Putamen (tissue), 1 donor: Measurements from ENCODE around the gene HOXB3.

Source experiments
- DNase-seq: peaks from one replicate; pipeline ENCODE4 v3.0.0-alpha.2; 2016; ENCODE audit warnings: low spot score

HOXB3 gene

DNA sequence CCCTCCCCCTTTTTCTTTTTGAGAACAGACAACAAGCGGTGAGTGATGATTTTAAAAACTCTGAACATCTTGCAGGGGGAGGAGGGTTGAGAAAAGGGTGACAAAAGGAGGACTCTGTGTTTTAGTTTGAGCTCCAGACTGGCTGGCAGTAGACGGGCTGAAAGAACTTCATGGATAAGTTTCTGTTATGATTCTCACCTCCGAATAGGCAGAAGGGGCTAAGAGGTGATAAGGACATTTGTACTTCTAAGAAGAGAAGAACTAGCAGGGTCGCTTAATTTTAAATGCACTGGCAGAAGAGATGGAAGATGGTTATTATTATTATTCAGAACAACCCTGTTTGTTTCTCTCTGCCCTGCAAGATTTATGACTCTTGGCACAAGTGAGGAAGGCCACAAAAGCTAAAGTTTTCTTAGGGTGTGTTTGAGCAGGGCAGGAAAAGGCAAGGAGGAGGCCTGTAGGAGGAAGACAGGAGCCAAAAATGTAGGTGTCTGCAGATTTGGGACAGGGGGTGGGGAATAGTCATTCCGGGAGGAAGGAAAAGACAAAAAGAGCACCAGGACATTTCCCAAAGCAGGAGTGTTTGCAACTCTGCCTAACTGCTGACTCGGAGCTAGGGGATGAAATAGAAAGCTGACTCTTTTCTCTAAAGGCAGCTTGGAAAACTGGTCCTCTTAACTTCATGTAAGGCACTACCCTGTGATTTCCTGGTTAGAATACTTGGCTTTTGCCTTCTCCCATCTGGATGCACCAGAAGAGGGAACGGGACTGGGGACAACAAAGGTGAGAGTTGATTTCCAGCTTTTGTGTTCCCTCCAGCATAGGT is 33.3 kb downstream of the HOXB3 start:
- no peak for DNase-seq

DNA sequence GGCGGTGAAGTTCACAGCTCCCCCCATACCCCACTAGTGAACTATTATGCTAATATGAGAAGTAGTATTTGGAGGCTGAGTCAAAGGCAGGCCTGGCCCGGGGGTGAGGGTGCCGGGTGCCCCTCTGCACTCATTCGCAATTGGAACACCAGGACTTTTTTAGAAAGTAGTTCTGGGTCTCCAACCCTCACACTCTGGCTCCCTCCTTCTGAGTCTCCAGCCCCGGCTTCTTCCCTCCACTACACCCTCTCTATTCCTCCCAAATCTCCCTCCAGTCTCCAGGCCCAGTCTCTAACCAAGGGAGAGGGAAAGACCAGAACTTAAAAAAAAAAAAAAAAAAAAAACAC is 33.8 kb downstream of the HOXB3 start:
- DNase-seq: no peak

DNA sequence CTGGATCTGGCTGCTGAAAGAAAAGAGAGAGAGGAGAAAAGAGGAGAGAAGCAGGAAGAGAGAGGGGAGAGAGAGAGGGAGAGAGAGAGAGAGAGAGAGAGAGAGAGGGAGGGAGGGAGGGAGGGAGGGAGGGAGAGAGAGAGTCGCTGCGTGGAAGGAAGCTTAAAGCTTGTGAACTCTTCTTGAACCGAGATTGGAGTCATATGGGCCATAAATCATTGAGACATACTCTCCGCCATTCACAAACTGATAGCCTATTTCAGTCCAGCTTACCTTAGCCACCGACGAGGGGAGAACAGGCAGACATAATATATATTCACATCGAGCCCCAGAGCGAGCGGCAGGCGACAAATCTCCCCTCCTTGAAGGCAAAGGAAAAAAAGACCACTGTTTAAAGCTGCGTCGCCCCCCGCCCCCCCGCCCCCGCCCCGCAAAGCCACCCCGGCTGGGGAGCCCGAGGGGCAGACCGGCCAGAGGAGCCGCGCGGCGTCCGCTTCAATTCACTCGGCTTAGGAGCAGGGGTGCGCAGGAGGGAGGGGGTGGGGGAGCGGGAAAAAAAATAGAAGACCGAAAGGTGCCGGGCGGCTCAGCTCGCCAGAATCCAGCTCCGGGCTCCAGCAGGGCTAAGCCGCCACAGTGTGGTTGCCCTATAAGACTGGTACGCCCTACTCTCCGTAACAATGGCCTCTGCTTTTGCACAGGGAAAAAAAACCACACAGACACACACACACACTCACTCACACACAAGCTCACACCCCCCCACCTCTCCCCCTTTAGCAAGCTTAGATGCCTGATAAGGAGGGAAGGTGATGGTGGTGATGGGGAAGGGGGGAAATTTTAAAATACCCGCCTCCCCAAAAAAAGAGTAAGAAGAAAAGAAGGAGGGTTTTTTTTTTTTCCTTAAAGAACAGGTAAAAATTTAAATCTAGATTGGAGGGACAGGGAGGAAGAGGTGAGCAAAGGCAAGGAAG is 34.5 kb downstream of the HOXB3 start:
- no peak for DNase-seq

DNA sequence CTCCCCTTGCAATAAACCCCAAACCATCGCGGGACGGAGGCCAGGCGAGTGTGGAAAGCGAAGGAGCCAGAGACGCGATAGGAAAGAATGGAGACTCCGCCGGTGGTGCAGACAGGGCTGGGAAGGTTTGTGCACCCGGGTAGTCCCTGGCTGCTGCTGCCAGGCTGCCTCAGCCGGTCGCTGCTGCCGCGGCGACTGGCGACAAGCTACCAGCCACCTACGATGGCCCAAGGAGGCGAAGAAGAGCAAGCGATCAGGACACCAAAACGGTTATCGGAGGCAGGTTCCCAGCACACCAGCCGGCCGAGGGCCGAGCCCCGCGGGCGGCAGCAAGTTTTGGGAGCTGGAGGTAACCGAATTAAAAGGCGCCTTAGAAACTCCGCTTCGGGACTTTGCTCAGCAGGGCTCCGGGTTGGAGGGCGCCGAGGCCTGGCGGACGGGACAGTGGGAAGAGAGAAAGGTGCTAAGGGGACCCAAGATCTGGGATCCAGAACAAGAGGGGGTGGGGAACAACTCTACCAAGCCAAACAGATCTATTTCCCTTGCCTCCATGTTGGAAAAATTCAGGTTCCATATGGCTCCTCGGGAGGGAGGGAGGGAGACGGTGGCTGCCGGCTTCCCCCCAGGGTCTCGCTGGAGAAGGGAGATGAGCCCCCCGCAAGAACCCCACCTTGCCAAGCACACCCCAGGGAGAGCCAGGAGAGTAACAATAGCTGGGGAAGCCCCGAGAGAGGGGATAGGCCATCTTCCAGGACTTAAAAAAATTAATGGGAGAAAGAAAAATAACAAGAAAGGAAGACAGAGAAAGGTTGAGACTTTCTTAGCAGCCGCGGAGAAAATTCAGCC is 35.4 kb downstream of the HOXB3 start:
- DNase-seq: no peak

DNA sequence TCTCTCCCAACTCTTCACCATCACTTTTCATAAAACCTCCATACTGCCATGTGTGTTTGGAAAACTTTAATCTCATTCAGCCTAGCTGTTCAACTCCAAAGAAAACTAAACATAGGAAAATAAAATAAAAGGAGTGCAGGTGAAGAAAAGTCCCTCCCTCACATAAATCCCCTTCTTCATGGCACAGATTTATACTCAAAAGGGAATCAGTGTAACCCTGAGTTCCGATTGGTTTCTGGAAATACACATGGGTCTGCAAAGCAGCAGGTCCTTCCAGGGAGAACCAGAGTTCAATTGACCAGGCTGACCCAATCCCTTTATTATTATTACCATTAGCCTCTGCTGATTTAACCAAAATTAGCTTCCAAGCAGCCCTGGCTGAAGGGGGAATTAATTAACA is 36.2 kb downstream of the HOXB3 start:
- no peak for DNase-seq

DNA sequence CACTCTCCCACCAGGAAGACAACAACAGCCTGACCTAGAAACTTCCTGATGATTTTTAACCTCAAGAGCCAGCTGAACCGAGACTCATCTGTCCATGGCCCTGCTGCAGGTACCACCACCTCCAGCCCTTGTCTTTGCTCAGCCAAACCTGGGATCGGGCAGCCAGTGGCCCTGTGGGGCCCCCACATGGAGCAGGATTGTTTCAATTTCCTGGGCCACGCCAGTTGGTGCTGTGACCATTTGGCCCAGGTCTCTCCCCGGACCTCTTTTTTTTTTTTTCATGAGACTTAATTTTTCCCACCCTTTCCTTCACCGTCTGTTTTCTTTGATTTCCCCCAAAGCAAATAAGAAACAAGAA is 36.9 kb downstream of the HOXB3 start:
- DNase-seq: no peak

DNA sequence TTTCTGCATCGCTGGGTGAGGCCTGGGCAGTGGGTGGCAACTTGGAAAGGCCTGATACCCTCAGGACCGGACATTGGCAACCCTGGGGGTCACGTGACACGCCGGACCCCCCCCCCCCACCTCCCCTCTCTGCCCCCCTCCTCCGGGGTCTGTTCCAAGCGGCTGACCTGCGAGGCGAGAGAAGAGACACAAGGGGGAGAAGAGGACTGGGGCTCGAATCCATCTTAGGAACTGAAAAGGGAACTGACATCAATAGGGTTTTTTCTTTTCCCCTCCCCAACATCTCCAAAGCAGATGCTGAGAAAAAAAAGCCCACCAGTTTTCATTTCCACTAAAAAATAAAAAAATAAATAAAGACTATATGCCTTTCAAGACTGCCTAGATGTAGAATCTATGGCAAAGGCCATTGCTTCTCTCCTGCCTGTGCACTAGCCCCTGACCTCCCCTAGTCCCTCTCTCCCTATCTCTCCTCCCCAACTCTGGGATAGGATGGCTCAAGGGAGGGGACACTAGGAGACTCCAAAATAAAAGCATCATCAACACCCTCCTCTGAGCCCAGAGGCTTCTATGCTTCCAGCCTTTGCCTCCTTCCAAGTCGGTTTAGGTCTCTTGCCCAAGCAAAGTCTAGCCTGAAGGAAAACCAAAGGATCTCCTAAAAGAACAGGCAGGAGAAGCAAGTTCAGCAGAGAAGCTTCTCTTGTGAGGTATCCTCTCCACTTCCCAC is 37.4 kb downstream of the HOXB3 start:
- DNase-seq: no peak

DNA sequence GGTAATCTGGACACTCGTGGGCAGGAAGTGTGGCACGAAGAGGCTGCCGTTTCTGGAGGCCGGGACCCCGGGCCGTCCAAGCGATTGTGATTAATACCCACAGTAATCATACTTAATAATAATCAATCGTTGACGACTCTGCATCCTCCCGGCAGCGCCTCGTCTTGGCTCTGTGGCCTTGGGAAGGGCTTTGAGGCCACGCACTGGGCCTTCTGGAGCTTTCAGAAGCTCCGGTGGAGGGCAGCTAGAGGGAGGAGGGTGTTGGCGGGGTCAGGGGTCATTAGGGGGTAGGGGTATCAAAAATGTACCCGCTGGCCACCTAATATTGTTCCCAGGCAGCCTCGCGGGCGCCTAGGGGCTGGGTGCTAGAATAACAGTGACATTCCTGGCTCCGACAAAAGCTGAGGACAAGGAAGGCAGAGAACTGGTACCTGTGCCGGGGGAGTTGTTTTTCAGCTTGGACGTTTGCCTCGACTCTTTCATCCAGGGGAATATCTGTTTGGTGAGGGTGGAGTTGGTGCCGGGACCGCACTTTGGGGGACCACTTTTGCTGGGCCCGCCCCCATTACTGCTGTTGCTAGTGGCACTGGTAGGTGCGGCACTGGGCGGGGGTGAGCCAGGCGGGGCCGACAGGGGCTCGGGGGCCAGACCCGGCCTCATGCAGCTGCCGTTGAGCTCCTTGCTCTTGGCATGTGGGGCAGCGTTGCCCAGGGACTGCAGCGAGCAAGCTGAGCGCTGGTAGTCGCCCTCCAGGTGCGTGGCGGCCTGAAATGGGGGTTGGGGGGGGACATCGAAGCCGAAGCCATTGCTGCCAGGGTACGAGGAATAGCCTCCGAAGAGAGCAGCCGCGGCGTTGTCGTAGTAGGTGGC is 38.2 kb downstream of the HOXB3 start:
- DNase-seq: no peak

DNA sequence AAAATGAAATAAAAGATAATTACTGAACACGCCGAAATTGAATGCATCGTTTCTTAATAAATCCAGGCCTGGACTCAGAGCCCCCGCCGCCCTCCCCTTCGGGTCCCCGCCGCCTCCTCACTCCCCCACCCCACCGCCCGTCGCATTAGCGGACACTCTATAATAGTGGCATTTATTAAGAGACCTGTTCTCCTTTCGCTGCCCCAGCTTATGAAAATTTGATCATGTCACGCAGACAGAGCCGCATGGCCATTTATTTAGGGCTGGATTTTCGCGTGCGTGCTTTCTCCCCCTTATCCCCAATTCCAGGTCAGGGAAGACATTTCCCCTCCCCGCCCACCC is 38.9 kb downstream of the HOXB3 start:
- DNase-seq: no peak

DNA sequence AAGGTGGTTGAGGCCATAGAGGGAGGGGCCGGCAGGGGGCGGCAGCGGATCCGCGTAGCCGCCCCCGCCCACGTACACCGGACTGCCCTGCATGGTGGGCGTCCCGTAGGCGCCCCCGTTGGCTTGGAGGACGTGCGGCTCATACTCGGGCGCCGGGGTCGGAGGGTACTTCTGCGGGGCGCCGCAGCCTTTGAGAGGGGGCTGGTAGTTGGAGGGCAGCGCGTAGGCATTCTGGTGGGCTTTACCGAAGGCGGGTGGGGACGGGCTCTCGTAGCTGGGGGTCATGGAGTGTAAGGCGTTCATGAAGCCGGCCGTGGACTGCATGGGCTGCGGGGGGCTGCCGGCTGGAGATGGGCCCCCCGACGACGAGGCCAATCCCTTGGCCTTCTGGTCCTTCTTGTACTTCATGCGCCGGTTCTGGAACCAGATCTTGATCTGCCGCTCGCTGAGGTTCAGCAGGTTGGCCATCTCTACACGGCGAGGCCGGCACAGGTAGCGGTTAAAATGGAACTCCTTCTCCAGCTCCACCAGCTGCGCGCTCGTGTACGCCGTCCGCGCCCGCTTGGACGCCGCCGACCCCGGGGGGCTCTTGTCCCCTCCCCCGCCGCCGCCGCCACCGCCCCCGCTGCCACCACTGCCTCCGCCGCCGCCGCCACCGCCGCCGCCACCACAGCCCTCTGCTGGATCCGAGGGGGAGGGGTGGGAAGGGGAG is 39.4 kb downstream of the HOXB3 start:
- DNase-seq: no peak

DNA sequence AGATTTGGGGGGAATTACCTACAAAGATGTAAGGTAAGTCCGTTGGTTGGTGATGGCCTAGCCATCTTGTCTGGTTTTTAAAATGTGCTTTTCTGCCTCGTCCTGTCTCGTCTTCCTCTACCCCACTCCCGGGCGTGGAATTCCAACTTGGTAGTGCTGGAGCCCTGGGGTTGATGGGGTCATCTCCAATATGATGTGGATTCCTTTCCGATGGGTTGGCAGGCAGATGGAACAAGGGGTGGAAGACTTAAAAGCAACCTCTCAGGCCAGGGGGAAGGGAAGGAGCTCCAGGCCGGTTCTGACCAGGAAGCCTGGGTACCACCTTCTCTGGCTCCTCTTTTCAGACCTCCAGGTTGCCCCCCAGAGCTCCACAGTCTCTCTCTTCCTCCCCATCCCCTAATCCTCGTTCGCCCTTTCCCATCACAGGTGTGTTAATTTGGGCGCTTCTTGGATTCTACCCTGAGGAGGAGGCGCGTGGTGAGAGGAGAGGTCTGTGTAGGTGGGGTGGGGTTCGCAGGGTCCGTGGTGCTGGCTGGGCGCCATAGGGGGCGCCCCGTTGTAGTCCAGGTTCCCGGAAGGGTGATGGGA is 40.0 kb downstream of the HOXB3 start:
- DNase-seq: no peak

DNA sequence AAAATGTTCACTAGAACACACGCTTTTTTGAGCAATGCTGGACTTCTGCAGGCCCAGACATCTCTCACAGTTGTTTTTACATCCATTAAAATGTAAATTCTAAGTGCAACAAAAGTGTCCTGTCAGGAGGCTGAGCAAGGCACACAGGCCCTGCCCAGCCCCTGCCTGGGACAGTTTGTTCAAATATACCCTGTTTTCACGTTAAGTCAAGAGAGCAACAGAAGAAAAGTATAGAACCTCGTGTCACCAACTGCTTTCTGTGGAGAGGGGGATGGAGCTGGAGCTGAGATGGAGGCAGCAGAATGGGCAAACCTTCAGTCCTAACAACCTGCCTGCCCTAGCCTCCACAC is 40.8 kb downstream of the HOXB3 start:
- no peak for DNase-seq

DNA sequence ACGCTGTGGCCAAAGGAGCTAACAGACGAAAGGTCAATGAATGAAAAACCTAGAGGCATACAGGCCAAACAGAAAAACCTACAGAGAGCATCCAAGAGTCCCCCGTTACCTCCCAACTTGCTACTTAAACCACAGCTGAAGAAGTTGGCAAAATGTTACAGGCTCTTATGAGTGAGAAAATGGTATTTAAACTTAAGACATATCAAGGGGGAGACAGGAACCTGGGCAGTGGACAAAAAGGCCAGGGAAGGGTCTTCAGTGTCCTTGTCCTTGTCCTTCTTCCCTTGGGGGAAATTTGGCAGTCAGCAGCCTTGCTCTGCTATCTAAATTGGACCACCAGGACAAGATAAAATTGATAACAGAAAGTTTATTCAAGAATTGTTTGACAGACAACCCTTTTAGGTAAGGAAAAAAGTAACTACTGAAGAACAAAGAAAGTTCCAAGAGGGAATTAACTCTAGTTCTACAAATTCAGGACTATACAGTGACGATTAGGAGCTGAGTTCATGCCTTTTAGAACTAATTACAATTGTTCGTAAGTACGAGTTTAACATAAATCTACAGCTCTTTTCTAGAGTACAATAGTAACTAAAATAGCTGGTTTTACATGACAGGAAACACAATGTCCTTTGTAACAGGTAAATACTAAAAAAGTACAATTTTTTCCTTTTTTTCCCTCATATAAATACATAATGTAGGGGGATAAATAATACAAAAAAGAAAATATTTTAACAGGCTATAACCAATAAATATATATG is 41.3 kb downstream of the HOXB3 start:
- no peak for DNase-seq

DNA sequence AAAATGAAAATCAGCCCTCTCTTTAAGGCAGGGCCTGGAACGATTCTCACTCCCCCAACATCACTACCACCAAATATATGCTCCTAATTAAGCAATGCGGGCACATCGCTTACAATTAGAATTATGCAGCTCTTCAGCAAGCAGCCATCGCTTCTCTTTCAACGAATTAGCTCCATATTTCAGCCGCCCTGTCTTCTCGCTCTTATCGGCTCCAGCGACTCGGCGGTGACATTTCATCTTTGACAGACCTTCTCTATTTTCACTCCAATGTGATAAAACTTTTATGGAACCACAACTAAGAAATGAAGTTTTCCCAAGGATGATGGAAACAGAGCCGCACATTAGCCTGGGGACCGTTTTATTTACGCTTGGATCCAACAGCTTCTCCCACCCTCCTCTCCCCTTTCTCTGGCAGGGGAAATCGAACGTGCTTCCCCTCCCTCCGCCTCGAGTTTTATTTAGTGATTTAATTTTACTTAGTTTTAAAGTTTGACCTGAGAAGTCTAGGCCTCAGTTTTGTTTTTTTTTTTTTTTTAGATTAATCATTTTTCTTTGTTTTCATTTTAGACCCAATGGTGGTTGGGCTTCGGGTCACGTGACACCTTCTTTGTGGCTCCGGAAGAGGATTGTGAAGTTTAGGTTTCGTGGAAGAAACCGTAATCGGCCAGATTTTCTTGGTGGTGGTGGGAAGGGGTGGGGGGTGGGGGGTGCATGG is 42.1 kb downstream of the HOXB3 start:
- no peak for DNase-seq

DNA sequence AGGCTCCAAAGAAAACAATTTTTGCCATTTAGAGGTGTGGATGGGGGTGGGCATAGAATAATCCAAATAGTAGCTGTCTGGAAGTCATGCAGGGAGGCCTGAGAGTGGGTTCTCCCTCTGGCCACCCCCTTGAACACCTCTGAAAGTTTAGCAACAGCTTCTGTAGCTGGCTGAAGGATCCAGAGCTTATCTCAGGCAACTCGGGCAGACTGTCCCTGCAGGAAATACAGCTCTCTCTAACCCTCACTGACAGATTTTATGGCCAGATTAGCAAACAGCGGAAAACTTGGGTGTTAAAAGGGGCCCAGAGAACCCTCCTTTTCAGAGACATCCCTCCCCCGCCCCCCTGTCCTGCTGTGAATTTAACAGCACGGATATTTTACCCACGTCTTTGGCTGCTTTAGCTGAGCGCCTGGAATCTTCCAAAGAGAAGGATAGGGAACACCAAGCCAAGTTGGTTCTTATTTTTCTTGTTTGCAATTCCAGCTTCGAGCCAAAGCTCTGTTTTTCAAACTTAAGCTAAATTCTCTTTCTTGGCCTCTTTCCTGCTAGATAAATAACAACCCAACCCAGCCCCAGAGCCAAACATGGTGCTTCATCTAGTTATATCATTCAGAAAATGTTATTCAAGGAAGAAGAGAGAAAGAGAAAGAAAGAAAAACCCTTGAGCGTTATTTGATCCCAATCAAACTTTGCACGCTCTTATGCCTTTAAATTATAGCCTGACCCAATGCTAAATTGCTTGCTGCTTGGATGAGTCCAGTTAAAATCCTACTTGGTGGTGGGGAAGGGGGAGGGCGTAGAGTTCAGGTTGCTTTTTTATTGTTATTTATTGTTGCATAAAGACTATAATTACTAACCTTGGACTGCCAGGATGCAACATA is 42.9 kb downstream of the HOXB3 start:
- DNase-seq: no peak

DNA sequence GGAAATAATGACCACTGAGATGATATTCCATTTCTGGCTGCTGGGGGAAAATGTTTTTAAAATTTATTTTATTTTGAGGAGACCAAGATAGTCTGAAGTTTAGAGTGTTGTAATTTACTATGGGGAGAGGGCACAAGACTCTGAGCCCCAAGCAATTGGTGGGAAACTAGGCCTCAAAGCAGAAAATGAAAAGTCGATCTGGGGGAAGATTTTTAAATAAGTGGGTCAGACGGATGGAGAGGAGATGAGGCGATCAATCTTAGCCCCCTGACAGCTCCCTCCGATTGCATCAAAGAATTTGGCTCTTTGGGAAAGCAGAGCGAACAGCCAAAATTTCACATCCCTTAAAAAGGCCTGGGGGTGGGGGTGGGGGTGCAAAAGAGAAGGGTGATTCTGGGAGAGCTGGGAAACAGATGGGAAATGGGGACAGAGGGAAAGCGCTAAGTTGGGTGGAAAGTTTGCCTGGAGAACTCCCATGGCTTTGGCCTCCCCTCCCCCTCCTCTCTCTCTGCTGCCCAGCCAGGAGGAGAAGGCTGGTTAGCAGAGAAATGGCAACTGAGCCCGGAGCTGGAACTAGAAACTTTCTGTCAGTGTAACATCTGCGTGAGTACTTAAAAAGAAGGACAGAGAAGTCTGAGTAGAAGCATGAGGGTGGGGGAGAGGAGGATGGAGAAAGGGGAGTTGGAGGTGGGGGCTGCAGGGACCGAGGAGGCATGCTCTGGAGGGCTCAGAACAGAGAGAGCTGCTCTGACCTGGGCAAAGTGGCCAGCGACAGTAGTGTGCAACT is 43.7 kb downstream of the HOXB3 start:
- DNase-seq: no peak

DNA sequence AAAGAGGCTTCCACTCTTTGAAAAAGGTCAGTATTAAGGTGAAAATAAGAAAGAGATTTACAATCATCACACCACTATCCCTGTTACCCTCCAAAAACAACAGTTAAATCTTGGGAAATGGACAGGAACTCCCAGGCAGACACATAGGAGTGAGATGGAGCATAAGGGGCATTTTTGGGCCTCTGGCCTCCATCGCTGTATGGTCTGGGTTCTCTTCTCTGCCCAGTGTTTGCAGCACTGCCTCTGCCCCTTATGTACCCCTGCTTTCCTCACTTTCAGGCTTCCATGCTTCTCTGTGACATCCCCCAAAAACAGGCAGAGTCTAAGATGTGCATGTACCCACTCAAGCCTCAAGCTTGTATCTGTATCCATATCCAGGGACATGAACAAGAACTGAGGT is 44.5 kb downstream of the HOXB3 start:
- DNase-seq: no peak
